Liver (tissue), 3 donors: ENCODE results near the gene HOOK2.

ENCODE experiments used
- CTCF ChIP-seq: fragments of 150-350 bp; IDR thresholded peaks from 2 replicates; pipeline ENCODE4 v1.5.1; 2017; ENCODE audit warnings: improper control_type of control experiment, low read depth, low read length; ENCODE audit not compliant: missing input control
- EGR1 ChIP-seq, 2 donors: IDR thresholded peaks; 2 replicates each; pipeline ENCODE4 v1.6.1; 2016 to 2018; ENCODE audit warnings: antibody characterized with exemption in 2 of 2, low read depth in 2 of 2
- JUND ChIP-seq, 2 donors: IDR thresholded peaks; 2 replicates each; pipeline ENCODE4 v1.6.1; 2016; ENCODE audit warnings: antibody characterized with exemption in 2 of 2
- RXRA ChIP-seq, 2 donors: IDR thresholded peaks; 2 replicates each; pipeline ENCODE4 v1.6.1; 2017 to 2018; ENCODE audit warnings: antibody characterized with exemption in 2 of 2, mild to moderate bottlenecking in 1 of 2
- TAF1 ChIP-seq: conservative IDR thresholded peaks from 2 replicates; pipeline ENCODE4 v1.6.1; 2016; ENCODE audit warnings: antibody characterized with exemption, mild to moderate bottlenecking
- YY1 ChIP-seq: IDR thresholded peaks from 2 replicates; pipeline ENCODE4 v1.6.1; 2016; ENCODE audit warnings: antibody characterized with exemption, mild to moderate bottlenecking
- TF ChIP-seq, protein P1 (sequence below): IDR thresholded peaks from 2 replicates; pipeline ENCODE4 v1.6.1; 2016; ENCODE audit warnings: antibody characterized with exemption, mild to moderate bottlenecking
- donor health status: healthy.
- donor health status: healthy.

GRCh38 chr19:12782174-12782423 lies 6.7 kb upstream of the HOOK2 start:
- TF ChIP-seq CTCF (peak; percentile 1), EGR1 (IDR thresholded peaks at IDR 0.05; ENCODE audit: low read depth in 2 of 2) (no peak), TAF1 (no peak), JUND (IDR thresholded peaks at IDR 0.05) (no peak), RXRA (IDR thresholded peaks at IDR 0.05) (no peak), YY1 (no peak)
- TF ChIP-seq, protein P1, sequence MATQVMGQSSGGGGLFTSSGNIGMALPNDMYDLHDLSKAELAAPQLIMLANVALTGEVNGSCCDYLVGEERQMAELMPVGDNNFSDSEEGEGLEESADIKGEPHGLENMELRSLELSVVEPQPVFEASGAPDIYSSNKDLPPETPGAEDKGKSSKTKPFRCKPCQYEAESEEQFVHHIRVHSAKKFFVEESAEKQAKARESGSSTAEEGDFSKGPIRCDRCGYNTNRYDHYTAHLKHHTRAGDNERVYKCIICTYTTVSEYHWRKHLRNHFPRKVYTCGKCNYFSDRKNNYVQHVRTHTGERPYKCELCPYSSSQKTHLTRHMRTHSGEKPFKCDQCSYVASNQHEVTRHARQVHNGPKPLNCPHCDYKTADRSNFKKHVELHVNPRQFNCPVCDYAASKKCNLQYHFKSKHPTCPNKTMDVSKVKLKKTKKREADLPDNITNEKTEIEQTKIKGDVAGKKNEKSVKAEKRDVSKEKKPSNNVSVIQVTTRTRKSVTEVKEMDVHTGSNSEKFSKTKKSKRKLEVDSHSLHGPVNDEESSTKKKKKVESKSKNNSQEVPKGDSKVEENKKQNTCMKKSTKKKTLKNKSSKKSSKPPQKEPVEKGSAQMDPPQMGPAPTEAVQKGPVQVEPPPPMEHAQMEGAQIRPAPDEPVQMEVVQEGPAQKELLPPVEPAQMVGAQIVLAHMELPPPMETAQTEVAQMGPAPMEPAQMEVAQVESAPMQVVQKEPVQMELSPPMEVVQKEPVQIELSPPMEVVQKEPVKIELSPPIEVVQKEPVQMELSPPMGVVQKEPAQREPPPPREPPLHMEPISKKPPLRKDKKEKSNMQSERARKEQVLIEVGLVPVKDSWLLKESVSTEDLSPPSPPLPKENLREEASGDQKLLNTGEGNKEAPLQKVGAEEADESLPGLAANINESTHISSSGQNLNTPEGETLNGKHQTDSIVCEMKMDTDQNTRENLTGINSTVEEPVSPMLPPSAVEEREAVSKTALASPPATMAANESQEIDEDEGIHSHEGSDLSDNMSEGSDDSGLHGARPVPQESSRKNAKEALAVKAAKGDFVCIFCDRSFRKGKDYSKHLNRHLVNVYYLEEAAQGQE = no peak
